IMR-90 (cell line): Measurements from ENCODE around the gene EGR2. TPM values are rescaled to one million over a fixed set of nuclear protein-coding genes. Genes with fewer than 3 reads are reported as not detected.
A peak's percentile ranks its signal among the peaks of the same experiment; 100 is the strongest.

Experiments used
- ATAC-seq: fragments of 200-7000 bp; cut with Tn5 transposase; 2 replicates; pipeline ENCODE4 v1.9.1; 2020; ENCODE audit warnings: low read depth, mild to moderate bottlenecking, moderate library complexity
- Bru-seq: library from RNA; stranded (reverse); fragments of 400-500 nt; gene quantifications from one replicate; lab custom pipeline; 2021; lab: Mats Ljungman, UMichigan
- BruChase-seq, 2 experiments: library from RNA; stranded (reverse); fragments of 400-500 nt; gene quantifications; one replicate each; lab custom pipeline; 2021; lab: Mats Ljungman, UMichigan
- BruUV-seq: library from RNA; stranded (reverse); fragments of 400-500 nt; replicated peaks from 2 replicates; lab custom pipeline; 2021; lab: Mats Ljungman, UMichigan
- CTCF ChIA-PET: fragments of 300-600 bp; formaldehyde crosslinking; extraction: SDS; loops from one replicate; lab custom pipeline; 2021; ENCODE audit warnings: antibody characterized with exemption; lab: Yijun Ruan, JAX
- POLR2A ChIA-PET: fragments of 300-600 bp; sonication (Branson Sonifier 250); formaldehyde crosslinking; loops from one replicate; lab custom pipeline; 2022; ENCODE audit warnings: antibody characterized with exemption; ENCODE audit not compliant: unreplicated experiment; lab: Charles Lee
- DNase-seq: peaks from one replicate; pipeline ENCODE4 v3.0.0; 2013
- H2AFZ ChIP-seq: replicated peaks from 2 replicates; pipeline ENCODE3; 2013; ENCODE audit warnings: low read length, mild to moderate bottlenecking; ENCODE audit not compliant: poor library complexity
- H2AK5ac ChIP-seq: 2 replicates; pipeline ENCODE4 v1.6.1; 2013; ENCODE audit warnings: low read depth, low read length, inconsistent platforms
- H2AK9ac ChIP-seq: replicated peaks from 2 replicates; pipeline ENCODE3; 2013; ENCODE audit warnings: mild to moderate bottlenecking, low read depth, low read length, moderate library complexity; ENCODE audit not compliant: poor library complexity
- H2BK120ac ChIP-seq: 2 replicates; pipeline ENCODE4 v1.6.1; 2013; ENCODE audit warnings: low read depth, low read length, inconsistent platforms
- H2BK15ac ChIP-seq: 3 replicates; pipeline ENCODE4 v1.6.1; 2013; ENCODE audit warnings: low read depth, low read length, inconsistent platforms
- H2BK20ac ChIP-seq: 2 replicates; pipeline ENCODE4 v1.6.1; 2013; ENCODE audit warnings: low read depth, mild to moderate bottlenecking, inconsistent platforms, low read length, moderate library complexity
- H2BK5ac ChIP-seq: 2 replicates; pipeline ENCODE4 v1.6.1; 2013; ENCODE audit warnings: mild to moderate bottlenecking, low read depth, low read length, inconsistent platforms; ENCODE audit not compliant: poor library complexity, severe bottlenecking
- H3K14ac ChIP-seq: replicated peaks from 2 replicates; pipeline ENCODE4 v1.6.1; 2013; ENCODE audit warnings: low read depth, low read length, inconsistent platforms
- H3K18ac ChIP-seq: 2 replicates; pipeline ENCODE4 v1.6.1; 2013; ENCODE audit warnings: low read depth, low read length, control low read depth
- H3K23ac ChIP-seq: 2 replicates; pipeline ENCODE4 v1.6.1; 2013; ENCODE audit warnings: low read depth, low read length, inconsistent platforms
- H3K27ac ChIP-seq: 2 replicates; pipeline ENCODE4 v1.5.1; 2013; ENCODE audit warnings: mild to moderate bottlenecking, control low read depth, low read length; ENCODE audit not compliant: insufficient read depth
- H3K27me3 ChIP-seq: 2 replicates; pipeline ENCODE4 v1.6.1; 2013; ENCODE audit warnings: low read length; ENCODE audit not compliant: control insufficient read depth, insufficient read depth
- H3K36me3 ChIP-seq: 2 replicates; pipeline ENCODE4 v1.6.1; 2013; ENCODE audit warnings: low read length, mixed read lengths; ENCODE audit not compliant: control insufficient read depth, insufficient read depth
- H3K4ac ChIP-seq: 2 replicates; pipeline ENCODE4 v1.6.1; 2013; ENCODE audit warnings: low read depth, low read length, inconsistent platforms
- H3K4me1 ChIP-seq: 2 replicates; pipeline ENCODE4 v1.6.1; 2013; ENCODE audit warnings: low read length, mixed read lengths; ENCODE audit not compliant: control insufficient read depth, insufficient read depth
- H3K4me2 ChIP-seq: 2 replicates; pipeline ENCODE4 v1.6.1; 2013; ENCODE audit warnings: low read depth, mild to moderate bottlenecking, control low read depth, low read length, moderate library complexity
- H3K4me3 ChIP-seq: 2 replicates; pipeline ENCODE4 v1.5.1; 2013; ENCODE audit warnings: low read depth, mild to moderate bottlenecking, control low read depth, low read length, moderate library complexity; ENCODE audit not compliant: insufficient read depth
- H3K56ac ChIP-seq: 2 replicates; pipeline ENCODE4 v1.6.1; 2013; ENCODE audit warnings: low read length, inconsistent platforms; ENCODE audit not compliant: insufficient read depth; ENCODE audit errors: extremely low read depth
- H3K79me1 ChIP-seq, 2 experiments: 2 replicates each; pipeline ENCODE4 v1.6.1; 2013; ENCODE audit warnings: low read length in 2 of 2, inconsistent platforms in 1 of 2, low read depth in 1 of 2
- H3K9ac ChIP-seq: 2 replicates; pipeline ENCODE4 v1.6.1; 2013; ENCODE audit warnings: low read depth, low read length, control low read depth
- H3K9me1 ChIP-seq: 2 replicates; pipeline ENCODE4 v1.6.1; 2013; ENCODE audit warnings: low read length, inconsistent platforms; ENCODE audit not compliant: insufficient read depth
- H3K9me3 ChIP-seq: 2 replicates; pipeline ENCODE4 v1.6.1; 2013; ENCODE audit warnings: low read length; ENCODE audit not compliant: control insufficient read depth, insufficient read depth
- H4K20me1 ChIP-seq: 2 replicates; pipeline ENCODE4 v1.6.1; 2013; ENCODE audit warnings: low read length, inconsistent platforms; ENCODE audit not compliant: insufficient read depth
- H4K5ac ChIP-seq: 2 replicates; pipeline ENCODE4 v1.6.1; 2013; ENCODE audit warnings: mild to moderate bottlenecking, low read depth, low read length, control low read depth
- H4K8ac ChIP-seq, 2 experiments: 2 replicates each; pipeline ENCODE4 v1.6.1; 2013; ENCODE audit warnings: low read depth in 2 of 2, low read length in 2 of 2, control low read depth in 1 of 2, inconsistent platforms in 1 of 2
- H4K91ac ChIP-seq: 2 replicates; pipeline ENCODE4 v1.6.1; 2013; ENCODE audit warnings: low read depth, low read length, inconsistent platforms; ENCODE audit not compliant: insufficient read depth
- BHLHE40 ChIP-seq: fragments of 150-350 bp; IDR thresholded peaks from 2 replicates; pipeline ENCODE4 v1.6.1; 2016; ENCODE audit warnings: mild to moderate bottlenecking, low read depth, low read length
- CHD1 ChIP-seq: IDR thresholded peaks from 2 replicates; pipeline ENCODE4 v1.6.1; 2012; ENCODE audit warnings: low read depth, low read length, improper control_type of control experiment
- FOS ChIP-seq: fragments of 150-350 bp; IDR thresholded peaks from 2 replicates; pipeline ENCODE4 v1.6.1; 2016; ENCODE audit warnings: low read depth, low read length
- MAFK ChIP-seq: IDR thresholded peaks from 2 replicates; pipeline ENCODE4 v1.6.1; 2012; ENCODE audit warnings: low read depth, low read length, improper control_type of control experiment
- MAZ ChIP-seq: IDR thresholded peaks from 2 replicates; pipeline ENCODE4 v1.6.1; 2012; ENCODE audit warnings: low read depth, mild to moderate bottlenecking, low read length, improper control_type of control experiment, moderate library complexity, borderline replicate concordance
- MXI1 ChIP-seq: IDR thresholded peaks from 2 replicates; pipeline ENCODE4 v1.6.1; 2012; ENCODE audit warnings: low read depth, mild to moderate bottlenecking, low read length, moderate library complexity, borderline replicate concordance
- RCOR1 ChIP-seq: IDR thresholded peaks from 2 replicates; pipeline ENCODE4 v1.6.1; 2012; ENCODE audit warnings: mild to moderate bottlenecking, low read length, improper control_type of control experiment; ENCODE audit not compliant: insufficient replicate concordance
- WGBS, 2 experiments: methylation state at CpG; one replicate each; pipeline versions ENCODE4 v1.1.5 to v1.1.7; 2013; ENCODE audit warnings: missing lambda C conversion rate in 2 of 2; ENCODE audit not compliant: insufficient read length in 1 of 2; ENCODE audit errors: extremely low coverage in 2 of 2; 5-methylcytosine and 5-hydroxymethylcytosine counted together
- dilution Hi-C: fragments of 300-500 bp; cut with HindIII; formaldehyde crosslinking; loops from one replicate; pipeline ENCODE4 v1.14.3; 2018; ENCODE audit warnings: low sequenced_read_pairs; ENCODE audit not compliant: unreplicated experiment
- in situ Hi-C: fragments of 300-500 bp; cut with MboI; formaldehyde crosslinking; loops from 3 replicates; pipeline ENCODE4 v1.14.3; 2019; ENCODE audit warnings: low sequenced_read_pairs, inconsistent platforms, mixed read lengths
- intact Hi-C: fragments of 100-400 bp; cut with micrococcal nuclease; formaldehyde crosslinking; loops from 2 replicates; pipeline ENCODE4 v1.10.0; 2022
- long read RNA-seq: library from polyadenylated mRNA; unstranded; transcript quantifications from one replicate; pipeline ENCODE4 v2.0.0, GENCODE V29; 2021; ENCODE audit not compliant: unreplicated experiment
- polyA plus RNA-seq, 3 experiments: library from polyadenylated mRNA; depleted of rRNA; stranded (reverse); fragments of >200 nt; gene quantifications; 2 replicates each; pipeline ENCODE4 v1.2.3, GENCODE V29; 2012; ENCODE audit warnings: low replicate concordance in 1 of 3
- total RNA-seq: library from RNA; depleted of rRNA; stranded (reverse); fragments of >200 nt; gene quantifications from 2 replicates; pipeline ENCODE4 v1.2.3, GENCODE V29; 2012; rRNA removed
- TF ChIP-seq, protein P1 (sequence below): conservative IDR thresholded peaks from 2 replicates; pipeline ENCODE4 v1.5.1; 2012; ENCODE audit warnings: mild to moderate bottlenecking, low read depth, low read length, improper control_type of control experiment
- TF ChIP-seq, protein P2 (sequence below): fragments of 150-350 bp; IDR thresholded peaks from 2 replicates; pipeline ENCODE4 v1.6.1; 2016; ENCODE audit warnings: low read depth, mild to moderate bottlenecking, low read length, moderate library complexity, borderline replicate concordance
- TF ChIP-seq, protein P3 (sequence below): fragments of 150-350 bp; IDR thresholded peaks from 2 replicates; pipeline ENCODE4 v1.6.1; 2017; ENCODE audit warnings: mild to moderate bottlenecking, antibody characterized with exemption, low read length, low read depth

EGR2 gene
- 0.36 and 0.56 TPM in 2 replicates for total RNA-seq
- 1.2 TPM in 2 replicates for polyA plus RNA-seq (2012; rRNA removed)
- 0.47 and 1.5 TPM in 2 replicates for polyA plus RNA-seq (2012; cell fraction: cytosol; rRNA removed)
- 4.2 and 4.6 TPM in 2 replicates for polyA plus RNA-seq (2012; cell fraction: nucleus; rRNA removed; ENCODE audit: low replicate concordance)
- Bru-seq, nascent RNA: percentile 46 among the genes with signal in this experiment
- BruChase-seq, experiment 1, labeled RNA remaining after a 6-hour chase: not detected
- BruChase-seq, experiment 2, labeled RNA remaining after a 2-hour chase: percentile 27 among the genes with signal in this experiment
- long read RNA-seq, partial matches to known transcripts: 0 of 1 reads
- long read RNA-seq, other reads (novel, unspliced or antisense): 1 of 1 reads

DNA sequence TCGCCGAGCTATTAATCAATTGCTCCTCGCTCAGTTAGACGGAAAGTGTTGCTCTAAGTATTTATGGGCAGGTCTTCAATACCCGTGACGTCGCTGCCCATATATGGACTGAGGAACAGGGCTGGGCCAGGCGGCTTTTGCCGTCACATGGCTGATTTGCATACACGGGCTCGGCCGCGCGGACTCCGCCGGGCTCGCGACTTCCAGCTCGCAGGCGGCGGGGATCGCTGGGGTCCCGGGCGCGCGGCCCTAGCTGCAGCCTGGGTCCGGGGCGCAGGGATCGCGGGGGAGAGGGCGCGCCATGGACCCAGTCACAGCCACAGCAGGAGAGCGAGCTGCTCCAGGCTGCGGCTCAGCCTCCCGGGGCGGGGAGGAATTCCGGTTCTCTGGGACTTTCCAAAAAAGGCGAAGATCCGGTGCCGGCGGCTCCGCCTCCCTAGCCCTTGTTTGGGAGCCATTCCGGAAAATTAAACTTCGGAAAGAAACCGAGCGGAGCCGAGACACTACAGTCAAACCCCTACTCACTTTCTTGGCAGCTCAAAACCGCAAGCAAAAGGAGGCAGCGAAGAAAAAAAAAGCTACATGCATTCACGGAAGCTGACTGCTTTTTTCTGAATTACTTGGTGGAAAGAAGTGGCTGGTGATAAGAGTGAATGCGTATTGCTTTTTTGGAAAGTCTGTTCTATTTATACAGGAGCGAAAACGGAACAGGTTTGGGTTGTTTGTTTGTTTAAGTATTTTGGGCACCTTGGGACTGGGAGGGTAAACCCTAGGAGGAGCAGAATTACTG is at the start of gene EGR2:
Gene EGR2 (minus strand): TSS at position 36 of the 790 bp plus-strand sequence. CDS start 337 bp downstream, outside the sequence.
- 0% methylated on average over 7 of the region's 53 CpGs; no CpG with 5 or more reads in 1 of the 2 experiments for WGBS, 2 experiments
- ChIA-PET CTCF (interaction anchor here (0.8 to 2.6 kb wide), 5 partner anchors 12 to 379 kb away, joined by 3 to 18 read pairs (median 3); partner anchors contain the start of gene ADO), POLR2A (interaction anchor here (0.6 kb wide), 1 partner anchor 32 kb away, joined by 3 read pairs; no protein-coding TSS in a partner anchor)
- H4K91ac ChIP-seq: no peak within 1 kb of the TSS
- H3K9me1 ChIP-seq: no peaks in the 10 kb centered on the region
- intact Hi-C loops: loop anchor here (1.0 to 5.0 kb wide), 3 partner anchors 266 to 549 kb away; partner anchors contain the start of gene RTKN2
- H2AFZ ChIP-seq: peak within 1 kb of the TSS; percentile 94
- dilution Hi-C loops: no loop called here
- no peak within 1 kb of the TSS for H3K56ac ChIP-seq
- H3K79me1 ChIP-seq: no peaks in the 10 kb centered on the region
- peak within 1 kb of the TSS; percentile 23 for H2AK9ac ChIP-seq
- H3K4me1 ChIP-seq: peaks cover 7% of the 10 kb centered on the region; the same call in 1 of the 2 replicates
- peak within 1 kb of the TSS; percentile 73 for H3K4me3 ChIP-seq
- H3K14ac ChIP-seq: no peak within 1 kb of the TSS
- H3K27me3 ChIP-seq: peaks cover 48% of the 10 kb centered on the region
- H3K27ac ChIP-seq: peak within 1 kb of the TSS; percentile 53
- H3K4me2 ChIP-seq: peak within 1 kb of the TSS; percentile 92
- H2BK5ac ChIP-seq: peak within 1 kb of the TSS; percentile 58
- no peak within 1 kb of the TSS for H3K4ac ChIP-seq
- no peak within 1 kb of the TSS; the same call in 1 of the 2 replicates for H3K18ac ChIP-seq
- H3K9ac ChIP-seq: peak within 1 kb of the TSS; percentile 38; the same call in 1 of the 2 replicates
- DNase-seq: peak; percentile 94
- no TSS peak for BruUV-seq
- H2AK5ac ChIP-seq: no peak within 1 kb of the TSS
- peak within 1 kb of the TSS; percentile 33; the same call in 1 of the 2 replicates for H3K23ac ChIP-seq
- H3K36me3 ChIP-seq: no peaks in the 10 kb centered on the region
- no peak within 1 kb of the TSS for H4K5ac ChIP-seq
- H3K9me3 ChIP-seq: no peaks in the 10 kb centered on the region
- H2BK120ac ChIP-seq: no peak within 1 kb of the TSS
- no peak within 1 kb of the TSS for H2BK20ac ChIP-seq
- peaks cover 14% of the 10 kb centered on the region for H4K20me1 ChIP-seq
- ATAC-seq: peak; percentile 91
- in situ Hi-C loops: loop anchor here (10.0 to 25.0 kb wide), 3 partner anchors 338 to 779 kb away; partner anchors contain the start of gene RTKN2
- H2BK15ac ChIP-seq: no peak within 1 kb of the TSS
- H4K8ac ChIP-seq: peak within 1 kb of the TSS in 1 of 2 experiments; percentile 11; a peak in 1 of 4 replicates
- TF ChIP-seq FOS (no peak), MXI1 (0 out of 2 replicates have a peak, but pooled peaks have one; percentile 11), RCOR1 (peak; percentile 11), BHLHE40 (0 out of 2 replicates have a peak, but pooled peaks have one; percentile 9), MAFK (no peak), CHD1 (no peak), MAZ (peak; percentile 81; the same call in 1 of the 2 replicates)
- TF ChIP-seq, protein P1, sequence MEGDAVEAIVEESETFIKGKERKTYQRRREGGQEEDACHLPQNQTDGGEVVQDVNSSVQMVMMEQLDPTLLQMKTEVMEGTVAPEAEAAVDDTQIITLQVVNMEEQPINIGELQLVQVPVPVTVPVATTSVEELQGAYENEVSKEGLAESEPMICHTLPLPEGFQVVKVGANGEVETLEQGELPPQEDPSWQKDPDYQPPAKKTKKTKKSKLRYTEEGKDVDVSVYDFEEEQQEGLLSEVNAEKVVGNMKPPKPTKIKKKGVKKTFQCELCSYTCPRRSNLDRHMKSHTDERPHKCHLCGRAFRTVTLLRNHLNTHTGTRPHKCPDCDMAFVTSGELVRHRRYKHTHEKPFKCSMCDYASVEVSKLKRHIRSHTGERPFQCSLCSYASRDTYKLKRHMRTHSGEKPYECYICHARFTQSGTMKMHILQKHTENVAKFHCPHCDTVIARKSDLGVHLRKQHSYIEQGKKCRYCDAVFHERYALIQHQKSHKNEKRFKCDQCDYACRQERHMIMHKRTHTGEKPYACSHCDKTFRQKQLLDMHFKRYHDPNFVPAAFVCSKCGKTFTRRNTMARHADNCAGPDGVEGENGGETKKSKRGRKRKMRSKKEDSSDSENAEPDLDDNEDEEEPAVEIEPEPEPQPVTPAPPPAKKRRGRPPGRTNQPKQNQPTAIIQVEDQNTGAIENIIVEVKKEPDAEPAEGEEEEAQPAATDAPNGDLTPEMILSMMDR: no peak
- TF ChIP-seq, protein P2, sequence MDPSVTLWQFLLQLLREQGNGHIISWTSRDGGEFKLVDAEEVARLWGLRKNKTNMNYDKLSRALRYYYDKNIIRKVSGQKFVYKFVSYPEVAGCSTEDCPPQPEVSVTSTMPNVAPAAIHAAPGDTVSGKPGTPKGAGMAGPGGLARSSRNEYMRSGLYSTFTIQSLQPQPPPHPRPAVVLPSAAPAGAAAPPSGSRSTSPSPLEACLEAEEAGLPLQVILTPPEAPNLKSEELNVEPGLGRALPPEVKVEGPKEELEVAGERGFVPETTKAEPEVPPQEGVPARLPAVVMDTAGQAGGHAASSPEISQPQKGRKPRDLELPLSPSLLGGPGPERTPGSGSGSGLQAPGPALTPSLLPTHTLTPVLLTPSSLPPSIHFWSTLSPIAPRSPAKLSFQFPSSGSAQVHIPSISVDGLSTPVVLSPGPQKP: peak; percentile 96
- TF ChIP-seq, protein P3, sequence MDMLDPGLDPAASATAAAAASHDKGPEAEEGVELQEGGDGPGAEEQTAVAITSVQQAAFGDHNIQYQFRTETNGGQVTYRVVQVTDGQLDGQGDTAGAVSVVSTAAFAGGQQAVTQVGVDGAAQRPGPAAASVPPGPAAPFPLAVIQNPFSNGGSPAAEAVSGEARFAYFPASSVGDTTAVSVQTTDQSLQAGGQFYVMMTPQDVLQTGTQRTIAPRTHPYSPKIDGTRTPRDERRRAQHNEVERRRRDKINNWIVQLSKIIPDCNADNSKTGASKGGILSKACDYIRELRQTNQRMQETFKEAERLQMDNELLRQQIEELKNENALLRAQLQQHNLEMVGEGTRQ: peak; percentile 86
